ENCODE measurements around the gene PDE4D. TPM values are rescaled to one million over a fixed set of nuclear protein-coding genes. Genes with fewer than 3 reads are reported as not detected.

PDE4D gene
- total and polyA plus RNA-seq, 3 donors from 2014 or later = 7.8 to 13.9 (median 8.7) TPM

GRCh38 chr5:59831326-59832010 lies 62.1 kb downstream of the PDE4D start:
- WGBS, 2 donors = 62 to 63% methylated on average over 4 of the region's 4 CpGs
- DNase-seq = no peak
- no peaks in the 10 kb centered on the region for H3K9me3 ChIP-seq
- no peak overlapping the region for H3K4me3 ChIP-seq
- H3K27me3 ChIP-seq = no peaks in the 10 kb centered on the region
- H3K4me1 ChIP-seq = no peaks in the 10 kb centered on the region
- no peaks in the 10 kb centered on the region for H3K36me3 ChIP-seq (ENCODE audit: low read depth, missing control alignments)
- intact Hi-C loops (cut with DNase I; ENCODE audit: low total_unique reads) = no loop called here
- TF ChIP-seq POLR2A (IDR thresholded peaks at IDR 0.05) = no peak
- TF ChIP-seq CTCF (IDR thresholded peaks at IDR 0.05) = no peak
- no peak overlapping the region for H3K27ac ChIP-seq

- Histone ChIP-seq H3K4me3 (no peak overlapping the region), H3K27me3 (no peaks in the 10 kb centered on the region), H3K9me3 (no peaks in the 10 kb centered on the region), H3K36me3 (ENCODE audit: low read depth, missing control alignments) (no peaks in the 10 kb centered on the region), H3K4me1 (no peaks in the 10 kb centered on the region), H3K27ac (no peak overlapping the region)
- WGBS, 2 donors = 74 to 81% methylated on average over 2 of the region's 2 CpGs
- DNase-seq = no peak
- TF ChIP-seq CTCF (IDR thresholded peaks at IDR 0.05) (no peak), POLR2A (IDR thresholded peaks at IDR 0.05) (no peak)
- intact Hi-C loops (cut with DNase I; ENCODE audit: low total_unique reads) = no loop called here
These were observed 62.9 kb downstream of the PDE4D start for GRCh38 chr5:59830536-59831200.

GRCh38 chr5:59829922-59830321 lies 63.6 kb downstream of the PDE4D start:
- DNase-seq = no peak
- H3K27me3 ChIP-seq = no peaks in the 10 kb centered on the region
- no peaks in the 10 kb centered on the region for H3K4me1 ChIP-seq
- TF ChIP-seq CTCF (IDR thresholded peaks at IDR 0.05) (no peak), POLR2A (IDR thresholded peaks at IDR 0.05) (no peak)
- 91 to 94% methylated on average over 2 of the region's 2 CpGs for WGBS, 2 donors
- no peak overlapping the region for H3K4me3 ChIP-seq
- intact Hi-C loops (cut with DNase I; ENCODE audit: low total_unique reads) = no loop called here
- no peak overlapping the region for H3K27ac ChIP-seq
- H3K36me3 ChIP-seq (ENCODE audit: low read depth, missing control alignments) = no peaks in the 10 kb centered on the region
- H3K9me3 ChIP-seq = no peaks in the 10 kb centered on the region

- no peak for DNase-seq
- Histone ChIP-seq H3K4me3 (no peak overlapping the region), H3K9me3 (no peaks in the 10 kb centered on the region), H3K36me3 (ENCODE audit: low read depth, missing control alignments) (no peaks in the 10 kb centered on the region), H3K27me3 (no peaks in the 10 kb centered on the region), H3K4me1 (no peaks in the 10 kb centered on the region), H3K27ac (no peak overlapping the region)
- intact Hi-C loops (cut with DNase I; ENCODE audit: low total_unique reads) = no loop called here
- 42 to 52% methylated on average over 1 of the region's 1 CpG for WGBS, 2 donors
- TF ChIP-seq POLR2A (IDR thresholded peaks at IDR 0.05) (no peak), CTCF (IDR thresholded peaks at IDR 0.05) (no peak)
These were observed 64.1 kb downstream of the PDE4D start for GRCh38 chr5:59829386-59829785.
